GM23338 (cell line): Measurements from ENCODE around the gene STRBP. TPM values are rescaled to one million over a fixed set of nuclear protein-coding genes. Genes with fewer than 3 reads are reported as not detected.

Source experiments
- ATAC-seq: fragments of 200-7000 bp; cut with Tn5 transposase; 3 replicates; pipeline ENCODE4 v1.9.1; 2020
- DNase-seq: peaks from one replicate; pipeline ENCODE4 v3.0.0-alpha.2; 2015; ENCODE audit warnings: low spot score
- H2AFZ ChIP-seq: fragments of 200-600 bp; sonication (generic); 2 replicates; pipeline ENCODE4 v1.8.0; 2016; ENCODE audit warnings: antibody characterized with exemption, mild to moderate bottlenecking, moderate library complexity
- H3F3A ChIP-seq: fragments of 200-600 bp; sonication (generic); replicated peaks from 2 replicates; pipeline ENCODE4 v1.8.0; 2017; ENCODE audit warnings: antibody characterized with exemption, mixed run types, low read depth
- H3K27ac ChIP-seq: fragments of 200-600 bp; sonication (generic); 2 replicates; pipeline ENCODE4 v1.6.1; 2016; ENCODE audit warnings: low read depth
- H3K27me3 ChIP-seq: fragments of 200-600 bp; sonication (generic); 2 replicates; pipeline ENCODE4 v1.8.0; 2016; ENCODE audit warnings: mild to moderate bottlenecking, mixed run types, moderate library complexity; ENCODE audit not compliant: insufficient read depth
- H3K36me3 ChIP-seq: fragments of 200-600 bp; sonication (generic); 2 replicates; pipeline ENCODE4 v1.8.0; 2016; ENCODE audit warnings: mild to moderate bottlenecking; ENCODE audit not compliant: insufficient read depth
- H3K4me1 ChIP-seq: fragments of 200-600 bp; sonication (generic); 2 replicates; pipeline ENCODE4 v1.8.0; 2016; ENCODE audit warnings: mild to moderate bottlenecking, moderate library complexity; ENCODE audit not compliant: insufficient read depth
- H3K4me2 ChIP-seq: fragments of 200-600 bp; sonication (generic); 2 replicates; pipeline ENCODE4 v1.7.1; 2017; ENCODE audit warnings: mixed run types
- H3K4me3 ChIP-seq: fragments of 200-600 bp; sonication (generic); 2 replicates; pipeline ENCODE4 v1.6.1; 2016; ENCODE audit warnings: mixed run types
- H3K79me2 ChIP-seq: fragments of 200-600 bp; sonication (generic); replicated peaks from 2 replicates; pipeline ENCODE4 v1.8.0; 2017; ENCODE audit warnings: mild to moderate bottlenecking; ENCODE audit not compliant: insufficient read depth
- H3K9me2 ChIP-seq: fragments of 200-600 bp; sonication (generic); 2 replicates; pipeline ENCODE4 v1.8.0; 2017; ENCODE audit not compliant: insufficient read depth
- H4K20me1 ChIP-seq: fragments of 200-600 bp; sonication (generic); replicated peaks from 2 replicates; pipeline ENCODE4 v1.8.0; 2017; ENCODE audit warnings: mild to moderate bottlenecking; ENCODE audit not compliant: insufficient read depth
- H3K27ac Mint-ChIP-seq: 2 replicates; pipeline ENCODE4 v1.8.0; 2020; ENCODE audit warnings: inconsistent platforms, mild to moderate bottlenecking, moderate library complexity, mixed read lengths
- H3K27me3 Mint-ChIP-seq: 3 replicates; pipeline ENCODE4 v1.8.0; 2022; ENCODE audit warnings: low read depth, mild to moderate bottlenecking, moderate library complexity, mixed read lengths, inconsistent platforms; ENCODE audit not compliant: insufficient read depth, poor library complexity
- H3K36me3 Mint-ChIP-seq: 3 replicates; pipeline ENCODE4 v1.8.0; 2021; ENCODE audit warnings: low read depth, mild to moderate bottlenecking, inconsistent platforms, moderate library complexity, mixed read lengths
- H3K4me1 Mint-ChIP-seq: 3 replicates; pipeline ENCODE4 v1.8.0; 2020; ENCODE audit warnings: mild to moderate bottlenecking, inconsistent platforms, mixed read lengths
- H3K4me3 Mint-ChIP-seq: 3 replicates; pipeline ENCODE4 v1.8.0; 2021; ENCODE audit warnings: moderate library complexity, mild to moderate bottlenecking, inconsistent platforms, mixed read lengths
- H3K9me3 Mint-ChIP-seq: 3 replicates; pipeline ENCODE4 v1.8.0; 2020; ENCODE audit warnings: moderate library complexity, mild to moderate bottlenecking, inconsistent platforms, mixed read lengths
- CREB1 ChIP-seq: fragments of 250-450 bp; sonication (Bioruptor Pico); IDR thresholded peaks from 2 replicates; pipeline ENCODE4 v1.5.0; 2020; ENCODE audit warnings: low read depth, mild to moderate bottlenecking, moderate library complexity
- CTCF ChIP-seq, 2 experiments: fragments of 200-600 bp in 1 of 2; sonication (generic) in 1 of 2; conservative IDR thresholded peaks; 2 replicates each; pipeline versions ENCODE4 v1.5.1 to v1.6.1; 2016 to 2017; ENCODE audit warnings: antibody characterized with exemption in 2 of 2, low read depth in 2 of 2, mild to moderate bottlenecking in 2 of 2, moderate library complexity in 1 of 2
- ETS1 ChIP-seq: IDR thresholded peaks from 2 replicates; pipeline ENCODE4 v1.6.1; 2016; ENCODE audit warnings: antibody characterized with exemption
- EZH2 ChIP-seq: fragments of 200-600 bp; sonication (generic); IDR thresholded peaks from one replicate; pipeline ENCODE4 v1.8.0; 2017; ENCODE audit warnings: antibody characterized with exemption, mild to moderate bottlenecking, low read depth; ENCODE audit not compliant: unreplicated experiment
- EZH2phosphoT487 ChIP-seq: fragments of 200-600 bp; sonication (generic); IDR thresholded peaks from one replicate; pipeline ENCODE4 v1.8.1; 2018; ENCODE audit warnings: antibody characterized with exemption; ENCODE audit not compliant: unreplicated experiment
- JUNB ChIP-seq: IDR thresholded peaks from one replicate; pipeline ENCODE4 v1.6.1; 2016; ENCODE audit warnings: antibody characterized with exemption; ENCODE audit not compliant: unreplicated experiment
- NANOG ChIP-seq: IDR thresholded peaks from 2 replicates; pipeline ENCODE4 v1.6.1; 2016; ENCODE audit warnings: antibody characterized with exemption, borderline replicate concordance
- POLR2AphosphoS5 ChIP-seq: IDR thresholded peaks from 2 replicates; pipeline ENCODE4 v1.6.1; 2016; ENCODE audit warnings: antibody characterized with exemption, low read depth
- REST ChIP-seq: IDR thresholded peaks from one replicate; pipeline ENCODE4 v1.6.1; 2018; ENCODE audit warnings: antibody characterized with exemption; ENCODE audit not compliant: unreplicated experiment
- STAT1 ChIP-seq: IDR thresholded peaks from one replicate; pipeline ENCODE4 v1.6.1; 2016; ENCODE audit warnings: antibody characterized with exemption; ENCODE audit not compliant: unreplicated experiment
- ZNF114 ChIP-seq: fragments of 250-450 bp; sonication (Bioruptor Pico); IDR thresholded peaks from 2 replicates; pipeline ENCODE4 v1.5.0; 2020; ENCODE audit warnings: mild to moderate bottlenecking, moderate library complexity
- ZNF331 ChIP-seq: fragments of 250-450 bp; sonication (Bioruptor Pico); IDR thresholded peaks from 2 replicates; pipeline ENCODE4 v1.5.0; 2020; ENCODE audit warnings: low read depth, mild to moderate bottlenecking, moderate library complexity
- ZNF462 ChIP-seq: fragments of 250-450 bp; sonication (Bioruptor Pico); IDR thresholded peaks from 2 replicates; pipeline ENCODE4 v1.5.0; 2020; ENCODE audit warnings: mild to moderate bottlenecking, moderate library complexity
- polyA plus RNA-seq: library from polyadenylated mRNA; unstranded; fragments of >200 nt; fragmentation: Nextera tagmentation; extraction: Ambion mirVana; gene quantifications from 2 replicates; pipeline ENCODE4 v1.2.1, GENCODE V29; 2016
- total RNA-seq: library from RNA; depleted of rRNA; stranded (reverse); fragments of >200 nt; shearing (Covaris generic); gene quantifications from 2 replicates; pipeline ENCODE4 v1.2.3, GENCODE V29; 2014

STRBP gene
- total and polyA plus RNA-seq, 2 experiments from 2014 or later: 80.5 to 116 TPM

GRCh38 chr9:123305879-123306278 is 37.5 kb upstream of the STRBP start:
- Histone ChIP-seq H3K9me2 (no peaks in the 10 kb centered on the region), H2AFZ (no peak overlapping the region), H3F3A (no peaks in the 10 kb centered on the region), H3K4me1 (no peaks in the 10 kb centered on the region), H3K27me3 (no peaks in the 10 kb centered on the region), H3K4me3 (no peak overlapping the region), H3K27ac (no peak overlapping the region), H3K79me2 (no peaks in the 10 kb centered on the region), H3K36me3 (no peaks in the 10 kb centered on the region), H3K4me2 (no peak overlapping the region), H4K20me1 (no peaks in the 10 kb centered on the region)
- TF ChIP-seq JUNB (no peak), REST (no peak), STAT1 (no peak), EZH2phosphoT487 (no peak), CREB1 (no peak), EZH2 (no peak), CTCF (conservative IDR thresholded peaks at IDR 0.05; ENCODE audit: low read depth in 2 of 2) (no peak), ETS1 (no peak), POLR2AphosphoS5 (no peak), ZNF114 (no peak), ZNF462 (no peak), NANOG (no peak), ZNF331 (CRISPR knock-in tag) (no peak)
- H3K9me3 Mint-ChIP-seq: no peaks in the 10 kb centered on the region
- H3K36me3 Mint-ChIP-seq: no peaks in the 10 kb centered on the region
- no peak for ATAC-seq
- H3K4me1 Mint-ChIP-seq: peaks cover 15% of the 10 kb centered on the region
- no peak for DNase-seq
- peaks cover 14% of the 10 kb centered on the region for H3K27me3 Mint-ChIP-seq
- H3K4me3 Mint-ChIP-seq: no peak overlapping the region
- H3K27ac Mint-ChIP-seq: no peak overlapping the region; the same call in 1 of the 2 replicates
